NCI-H1930 (cell line): ENCODE data around the gene ABHD6.
"Not testable (repeated sequence)": the region's sequence is repeated elsewhere in the genome, so short reads cannot be mapped to it uniquely, and the experiment has no call there.

ENCODE experiments used
- DNase-seq, 2 experiments: peaks; one replicate each; lab custom pipeline; 2025; lab: John Stamatoyannopoulos, UW

Gene ABHD6

DNA sequence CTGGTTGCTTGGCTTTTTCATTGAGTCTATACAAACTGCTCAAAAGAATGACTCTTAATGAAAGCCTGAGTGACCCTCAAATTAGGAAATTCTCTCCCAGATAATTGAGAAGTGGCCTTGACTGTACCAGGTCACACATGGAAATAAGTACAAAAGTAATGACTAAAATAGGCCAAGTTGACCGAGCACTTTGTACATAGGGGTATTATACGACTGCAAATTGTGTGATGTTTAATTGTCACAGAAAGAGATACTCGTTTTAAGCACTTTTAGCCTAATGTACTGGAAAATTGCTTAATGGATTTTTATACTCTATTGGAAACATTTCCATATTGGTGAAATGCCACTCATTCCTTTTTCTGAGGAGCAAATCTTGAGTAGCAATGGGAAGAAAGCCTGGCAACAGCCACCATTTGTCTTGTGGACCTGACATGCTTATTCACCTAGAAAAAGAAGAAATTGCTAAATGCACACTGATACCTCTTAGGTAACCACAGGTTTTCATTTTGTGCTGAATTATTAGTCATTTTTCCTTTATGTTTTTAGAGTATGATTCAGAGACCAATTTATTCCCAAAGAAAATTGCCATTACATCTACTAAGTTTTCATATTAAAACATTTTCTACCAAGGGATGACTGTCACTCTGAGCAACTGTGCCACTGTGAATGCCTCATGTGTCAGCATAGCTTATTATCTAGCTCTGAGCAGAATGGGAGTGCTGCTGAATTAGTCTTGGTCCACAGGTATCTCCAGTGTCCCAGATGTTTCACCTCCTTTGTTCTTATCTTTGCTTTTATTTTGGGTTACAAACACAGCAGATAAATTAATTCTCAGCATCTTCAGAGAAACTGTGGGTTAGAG is 86.2 kb downstream of the ABHD6 start:
- no peak for DNase-seq

DNA sequence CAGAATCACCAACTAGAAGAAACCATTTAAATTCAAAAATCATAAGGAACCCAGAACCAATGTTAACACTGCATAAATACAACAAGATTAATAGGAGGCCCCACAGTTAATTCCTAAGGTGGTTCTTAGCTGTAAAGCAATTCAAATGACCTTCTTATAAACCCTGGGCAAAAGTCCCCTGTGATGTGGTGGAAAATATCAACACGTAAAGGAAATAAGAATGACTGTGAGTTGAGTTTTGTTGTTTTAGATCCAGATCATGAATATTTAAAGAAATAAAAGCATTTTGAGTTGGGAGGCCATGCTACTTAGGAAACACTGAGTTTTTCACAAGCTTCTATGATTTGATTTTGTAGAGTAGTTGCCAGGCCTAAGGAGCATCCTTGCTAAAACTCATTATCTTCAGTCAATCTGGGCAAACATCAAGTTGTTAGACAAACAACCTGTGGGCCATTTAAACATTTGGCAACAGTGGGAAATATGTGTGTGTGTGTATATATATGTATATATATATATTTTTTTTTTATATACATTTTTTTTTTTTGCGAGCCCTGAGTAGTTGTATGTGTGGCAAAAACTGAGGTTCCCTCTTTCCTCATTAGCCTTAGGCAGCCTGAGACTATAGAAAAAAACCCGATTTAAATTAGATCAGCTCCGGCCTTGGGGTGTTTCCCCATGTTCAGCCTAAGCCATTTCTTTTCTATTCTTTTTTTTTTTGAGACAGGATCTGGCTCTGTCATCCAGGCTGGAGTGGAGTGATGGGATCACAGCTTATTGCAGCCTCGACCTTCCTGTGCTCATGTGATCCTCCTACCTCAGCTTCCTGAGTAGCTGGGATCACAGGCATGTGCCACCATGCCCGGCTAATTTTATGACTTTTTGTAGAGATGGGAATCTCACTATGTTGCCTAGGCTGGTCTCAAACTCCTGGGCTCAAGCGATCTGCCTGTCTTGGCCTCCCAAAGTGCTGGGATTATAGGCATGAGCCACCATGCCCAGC is 87.1 kb downstream of the ABHD6 start:
- DNase-seq, result no peak

DNA sequence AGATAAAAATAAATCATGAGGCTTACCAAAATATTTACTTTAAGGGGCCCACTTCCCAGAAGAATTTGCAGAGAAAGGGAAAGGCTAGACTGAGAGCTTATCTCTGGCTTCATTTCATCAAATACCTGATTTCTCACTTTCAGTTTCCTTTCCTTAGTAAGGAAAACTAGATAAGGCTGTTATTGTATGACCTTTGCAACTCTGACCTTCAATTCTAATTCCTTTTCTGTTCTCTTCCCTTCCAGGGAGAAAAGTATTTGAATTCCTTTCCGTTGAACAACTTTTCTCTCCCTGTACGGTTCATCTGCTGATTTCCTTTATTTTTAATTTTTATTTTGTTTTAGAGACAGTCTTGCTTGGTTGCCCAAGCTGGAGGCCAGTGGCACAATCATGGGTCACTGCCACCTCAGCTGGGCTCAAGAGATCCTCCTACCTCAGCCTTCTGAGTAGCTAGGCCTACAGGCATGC is 88.0 kb downstream of the ABHD6 start:
- DNase-seq, result no peak

DNA sequence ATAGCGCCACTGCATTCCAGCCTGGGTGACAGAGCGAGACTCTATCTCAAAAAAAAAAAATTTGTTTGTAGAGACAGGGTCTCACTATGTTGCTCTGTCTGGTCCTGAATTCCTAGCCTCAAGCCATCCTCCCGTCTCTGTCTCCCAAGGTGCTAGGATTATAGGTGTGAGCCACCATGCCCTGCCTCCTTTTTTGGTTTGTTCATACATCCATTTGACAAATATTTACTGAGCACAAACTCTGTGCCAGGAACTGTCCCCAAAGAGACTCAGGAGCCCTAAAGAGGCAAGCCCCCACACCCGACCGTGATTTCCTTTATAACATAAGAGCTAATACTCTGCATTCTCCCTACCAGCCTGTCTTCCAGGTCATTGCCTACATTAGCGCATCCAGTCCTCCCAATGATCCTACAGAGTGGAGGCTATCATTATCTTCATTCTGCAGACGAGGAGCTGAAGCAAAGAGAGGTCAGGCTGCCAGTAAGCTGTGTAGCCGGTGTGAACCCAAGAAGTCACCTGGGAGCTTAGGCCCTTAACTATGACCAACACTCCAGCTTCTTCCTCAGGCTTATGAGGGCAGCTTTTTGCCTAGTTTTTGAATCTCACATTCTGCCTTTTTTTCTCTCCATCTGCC is 88.8 kb downstream of the ABHD6 start:
- DNase-seq, result no peak

DNA sequence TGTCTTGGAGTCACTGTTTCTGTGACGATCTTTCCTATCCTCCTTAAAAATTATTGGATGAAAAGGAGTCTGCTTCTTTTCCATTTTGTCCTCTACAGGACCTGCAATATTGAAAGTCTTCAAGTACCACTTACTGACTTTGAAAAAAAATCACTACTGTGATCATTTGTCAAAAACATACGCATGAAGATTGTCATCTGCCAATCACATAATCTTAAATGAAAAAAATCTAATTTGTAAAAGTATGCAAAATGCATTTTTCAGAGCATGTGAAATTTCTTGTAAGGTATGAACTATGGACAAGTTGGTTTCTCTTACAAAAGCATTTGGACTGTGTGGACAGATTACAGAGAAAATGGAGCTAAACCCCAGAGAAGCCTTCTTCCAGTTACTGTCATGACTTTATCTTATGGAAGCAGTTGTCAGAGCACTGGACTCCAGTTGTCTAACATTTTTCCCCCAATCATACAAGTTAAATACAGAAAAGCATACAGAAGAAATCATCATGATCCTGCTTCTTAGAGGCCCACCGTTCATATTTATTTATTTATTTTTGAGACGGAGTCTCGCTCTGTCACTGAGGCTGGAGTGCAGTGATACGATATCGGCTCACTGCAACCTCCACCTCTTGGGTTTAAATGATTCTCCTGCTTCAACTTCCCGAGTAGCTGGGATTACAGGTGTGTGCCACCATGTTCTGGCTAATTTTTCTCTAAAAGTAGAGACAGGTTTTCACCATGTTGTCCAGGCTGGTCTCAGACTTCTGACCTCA is 91.7 kb downstream of the ABHD6 start:
- no peak for DNase-seq

DNA sequence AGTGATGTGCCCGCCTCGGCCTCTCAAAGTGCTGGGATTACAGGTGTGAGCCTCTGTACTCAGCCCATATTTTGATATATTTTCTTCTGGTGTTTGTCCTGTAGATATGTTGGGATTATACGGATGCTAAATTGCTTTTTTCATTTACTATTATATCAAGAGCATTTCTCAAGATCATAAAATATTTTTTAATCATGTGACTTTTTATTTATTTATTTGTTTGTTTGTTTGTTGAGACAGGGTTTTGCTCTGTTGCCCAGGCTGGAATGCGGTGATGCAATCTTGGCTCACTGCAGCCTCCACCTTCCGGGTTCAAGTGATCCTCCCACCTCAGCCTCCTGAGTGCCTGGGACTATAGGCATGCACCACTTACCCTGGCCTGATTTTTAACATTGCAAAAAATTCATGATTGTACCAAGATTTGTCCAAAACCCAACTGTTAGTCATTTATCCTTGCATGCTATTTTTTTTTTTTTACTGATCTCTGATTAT is 92.4 kb downstream of the ABHD6 start:
- no peak for DNase-seq

DNA sequence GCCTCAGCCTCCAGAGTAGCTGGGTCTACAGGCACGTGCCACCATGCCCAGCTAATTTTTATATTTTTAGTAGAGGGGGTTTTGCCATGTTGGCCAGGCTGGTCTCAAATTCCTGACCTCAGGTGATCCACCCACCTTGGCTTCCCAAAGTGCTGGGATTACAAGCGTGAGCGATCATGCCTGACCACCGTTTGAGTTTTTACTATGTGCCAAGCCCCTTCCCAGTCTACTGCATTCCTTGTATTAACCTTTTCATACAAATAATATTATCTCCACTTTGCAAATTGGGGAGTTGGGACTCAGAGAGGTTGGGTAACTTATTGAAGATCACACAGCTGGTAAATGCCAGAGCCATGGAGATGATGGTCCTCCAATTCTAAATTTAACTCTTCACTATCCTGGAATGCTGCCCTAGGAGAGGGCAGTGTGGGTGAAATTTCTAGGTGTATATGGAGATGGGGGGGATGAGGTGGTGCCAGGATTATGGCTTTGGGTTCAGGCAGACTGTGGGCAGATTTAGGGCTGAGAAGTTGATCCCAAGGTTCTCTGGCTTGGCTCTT is 94.1 kb downstream of the ABHD6 start:
- no peak for DNase-seq

DNA sequence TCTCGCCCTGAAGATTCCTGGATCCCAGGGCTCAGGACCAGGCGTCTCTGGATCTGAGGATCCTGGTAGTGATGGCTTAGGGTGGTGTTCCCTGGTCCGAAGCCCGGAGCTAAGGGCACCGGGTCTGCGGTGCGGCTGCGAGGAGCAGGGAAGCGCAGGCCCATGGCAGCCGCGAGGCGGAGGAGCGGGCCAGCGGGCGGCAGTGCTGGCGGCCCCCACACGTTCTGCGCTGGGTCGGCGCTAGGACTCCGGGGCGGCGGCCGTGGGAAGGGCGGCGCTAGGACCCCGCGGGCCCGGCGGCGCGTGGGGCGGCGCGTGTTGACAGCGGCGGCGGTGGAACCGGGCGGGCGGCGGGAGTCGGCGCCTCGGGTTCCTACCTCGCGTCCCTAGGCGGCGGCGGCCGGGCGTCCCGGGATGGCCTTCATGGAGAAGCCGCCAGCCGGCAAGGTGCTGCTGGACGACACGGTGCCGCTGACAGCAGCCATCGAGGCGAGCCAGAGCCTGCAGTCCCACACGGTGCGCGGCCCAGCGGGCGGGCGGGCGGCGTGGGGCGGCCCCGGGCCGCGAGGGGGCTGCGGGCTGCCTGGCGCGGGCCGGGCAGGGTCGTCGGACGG is 95.1 kb downstream of the ABHD6 start, which contains the start of gene PXK:
Gene PXK, plus strand, starts transcription at position 318 of the 614 bp plus-strand sequence. Its CDS starts 97 bp downstream, at position 415.
- DNase-seq, result peak in 1 of 2 experiments; percentile 45

DNA sequence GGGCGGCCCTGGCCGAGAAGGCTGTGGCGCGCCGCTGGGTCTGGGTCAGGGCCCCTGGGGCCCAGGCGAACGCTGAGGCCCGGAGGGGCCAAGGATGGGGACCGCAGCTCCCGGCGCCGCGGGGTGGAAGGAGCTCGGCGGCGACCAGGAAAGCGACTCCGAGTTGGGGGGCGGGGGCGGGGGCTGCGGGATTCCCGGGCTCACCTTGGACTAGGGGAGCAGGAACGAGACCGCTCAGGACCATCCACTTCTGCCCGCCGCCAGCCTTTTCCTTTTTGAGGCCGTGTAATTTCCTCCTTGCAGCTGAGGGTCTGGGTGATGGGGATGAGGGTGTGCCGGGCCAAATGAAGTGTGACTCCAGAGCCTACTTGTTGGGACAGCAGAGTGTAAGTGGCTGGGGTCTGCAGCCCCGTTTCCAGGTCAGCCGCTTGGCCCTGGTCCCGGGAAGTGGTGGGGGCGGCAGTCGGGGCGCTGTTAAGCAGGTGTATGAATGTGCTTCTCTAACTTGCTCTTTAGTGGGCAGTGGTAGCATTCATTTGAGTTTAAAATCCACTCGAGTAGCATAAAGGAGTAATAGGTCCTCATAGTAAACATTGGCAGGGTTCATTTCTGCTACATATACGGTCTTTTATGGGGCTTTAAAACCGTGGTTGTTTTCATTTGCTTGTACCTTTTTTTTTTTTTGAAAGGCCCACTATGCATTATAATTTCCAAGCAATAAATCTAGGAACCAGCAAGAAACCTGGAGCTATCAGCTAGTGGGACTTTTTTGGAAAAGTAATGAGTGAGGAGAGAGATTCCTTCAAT is 95.8 kb downstream of the ABHD6 start:
- DNase-seq, result no peak

DNA sequence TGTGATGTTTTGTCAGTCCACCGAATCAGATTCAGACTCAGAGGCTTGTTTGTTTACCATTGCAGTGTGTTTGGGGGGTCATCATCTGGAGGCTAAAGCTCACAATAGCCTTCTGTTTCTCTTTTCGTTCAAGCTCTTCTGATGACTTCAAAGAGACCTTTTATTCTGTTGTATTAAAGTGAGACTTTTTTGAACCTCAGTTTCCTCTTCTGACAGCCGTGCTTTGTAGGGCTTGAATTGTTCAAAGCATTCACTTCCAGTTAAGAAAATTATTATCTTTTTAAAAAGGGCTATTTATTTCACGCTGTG is 96.4 kb downstream of the ABHD6 start:
- DNase-seq, result no peak

GRCh38 chr3:58334506-58334884 is 96.9 kb downstream of the ABHD6 start:
- no peak for DNase-seq

GRCh38 chr3:58335652-58335947 is 98.0 kb downstream of the ABHD6 start:
- no peak for DNase-seq

GRCh38 chr3:58336135-58336882 is 98.7 kb downstream of the ABHD6 start:
- DNase-seq, result no peak

GRCh38 chr3:58337190-58337589 is 99.6 kb downstream of the ABHD6 start:
- no peak for DNase-seq

- not testable (repeated sequence) for DNase-seq
Measured at GRCh38 chr3:58339146-58339545, 101.6 kb downstream of the ABHD6 start.

GRCh38 chr3:58340594-58341244 is 103.1 kb downstream of the ABHD6 start:
- DNase-seq, result no peak

DNA sequence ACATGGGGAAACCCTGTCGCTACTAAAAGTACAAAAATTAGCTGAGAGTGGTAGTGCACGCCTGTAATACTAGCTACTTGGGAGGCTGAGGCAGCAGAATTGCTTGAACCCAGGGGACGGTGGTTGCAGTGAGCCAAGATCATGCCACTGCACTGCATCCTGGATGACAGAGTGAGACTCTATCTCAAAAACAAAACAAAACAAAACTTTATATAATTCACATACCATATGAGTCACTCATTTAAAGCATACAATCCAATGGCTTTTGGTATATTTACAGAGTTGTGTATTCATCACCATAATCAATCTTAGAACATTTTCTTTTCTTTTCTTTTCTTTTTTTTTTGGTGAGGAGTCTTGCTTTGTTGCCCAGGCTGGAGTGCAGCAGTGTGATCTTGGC is 103.8 kb downstream of the ABHD6 start:
- DNase-seq, result no peak

GRCh38 chr3:58342676-58343075 is 105.1 kb downstream of the ABHD6 start:
- DNase-seq, result no peak
